Measurements from ENCODE around the gene NUP210L. TPM values are rescaled to one million over a fixed set of nuclear protein-coding genes. Genes with fewer than 3 reads are reported as not detected.

The NUP210L gene
- total and polyA plus RNA-seq, 9 of the 15 experiments (the other 6 are each of a cell fraction or from before 2014, with no cell fraction given): 0.01 to 0.04 TPM; not detected in 7

DNA sequence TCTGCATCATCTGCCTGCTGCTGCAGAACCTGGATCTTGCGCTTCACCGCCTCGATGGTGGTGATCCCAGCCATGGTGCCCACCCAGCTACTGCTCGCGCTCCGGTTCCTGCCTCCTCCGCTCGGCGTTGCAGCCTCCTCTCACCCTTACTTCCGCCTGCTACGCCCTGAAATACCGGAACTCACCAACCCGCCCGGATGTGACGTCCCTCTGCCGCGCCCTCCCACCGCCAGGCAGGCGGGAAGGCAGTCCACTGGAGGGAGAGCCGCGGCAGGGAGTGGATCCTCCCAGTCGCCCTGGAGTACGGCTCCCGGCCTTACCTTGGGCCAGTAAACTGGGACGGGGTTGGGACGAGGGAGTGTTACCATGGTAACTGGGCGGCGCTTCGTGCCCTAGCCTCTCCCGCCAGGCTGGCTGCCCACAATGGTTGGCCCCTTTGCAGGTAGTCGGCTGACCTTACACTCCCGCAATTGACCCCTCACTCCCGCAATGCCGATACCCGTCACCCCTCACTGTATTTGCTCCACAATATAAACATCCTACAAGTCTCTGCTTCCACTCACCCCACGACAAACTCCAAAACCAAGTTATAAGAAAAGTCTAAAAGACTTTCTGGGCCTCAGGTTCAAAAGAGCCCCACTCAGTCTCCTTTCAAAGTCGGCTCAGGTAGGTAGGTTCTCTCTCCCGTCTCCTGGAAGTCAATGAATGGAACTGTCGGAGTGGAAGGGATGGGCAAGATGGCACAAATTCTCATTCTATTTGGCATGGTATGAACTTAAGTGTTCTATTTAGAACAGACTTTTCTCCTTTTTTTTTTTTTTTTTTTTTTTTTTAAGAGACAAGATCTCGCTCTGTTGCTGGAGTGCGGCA, 28.4 kb upstream of the NUP210L start (continued):
- TF ChIP-seq, protein P1, sequence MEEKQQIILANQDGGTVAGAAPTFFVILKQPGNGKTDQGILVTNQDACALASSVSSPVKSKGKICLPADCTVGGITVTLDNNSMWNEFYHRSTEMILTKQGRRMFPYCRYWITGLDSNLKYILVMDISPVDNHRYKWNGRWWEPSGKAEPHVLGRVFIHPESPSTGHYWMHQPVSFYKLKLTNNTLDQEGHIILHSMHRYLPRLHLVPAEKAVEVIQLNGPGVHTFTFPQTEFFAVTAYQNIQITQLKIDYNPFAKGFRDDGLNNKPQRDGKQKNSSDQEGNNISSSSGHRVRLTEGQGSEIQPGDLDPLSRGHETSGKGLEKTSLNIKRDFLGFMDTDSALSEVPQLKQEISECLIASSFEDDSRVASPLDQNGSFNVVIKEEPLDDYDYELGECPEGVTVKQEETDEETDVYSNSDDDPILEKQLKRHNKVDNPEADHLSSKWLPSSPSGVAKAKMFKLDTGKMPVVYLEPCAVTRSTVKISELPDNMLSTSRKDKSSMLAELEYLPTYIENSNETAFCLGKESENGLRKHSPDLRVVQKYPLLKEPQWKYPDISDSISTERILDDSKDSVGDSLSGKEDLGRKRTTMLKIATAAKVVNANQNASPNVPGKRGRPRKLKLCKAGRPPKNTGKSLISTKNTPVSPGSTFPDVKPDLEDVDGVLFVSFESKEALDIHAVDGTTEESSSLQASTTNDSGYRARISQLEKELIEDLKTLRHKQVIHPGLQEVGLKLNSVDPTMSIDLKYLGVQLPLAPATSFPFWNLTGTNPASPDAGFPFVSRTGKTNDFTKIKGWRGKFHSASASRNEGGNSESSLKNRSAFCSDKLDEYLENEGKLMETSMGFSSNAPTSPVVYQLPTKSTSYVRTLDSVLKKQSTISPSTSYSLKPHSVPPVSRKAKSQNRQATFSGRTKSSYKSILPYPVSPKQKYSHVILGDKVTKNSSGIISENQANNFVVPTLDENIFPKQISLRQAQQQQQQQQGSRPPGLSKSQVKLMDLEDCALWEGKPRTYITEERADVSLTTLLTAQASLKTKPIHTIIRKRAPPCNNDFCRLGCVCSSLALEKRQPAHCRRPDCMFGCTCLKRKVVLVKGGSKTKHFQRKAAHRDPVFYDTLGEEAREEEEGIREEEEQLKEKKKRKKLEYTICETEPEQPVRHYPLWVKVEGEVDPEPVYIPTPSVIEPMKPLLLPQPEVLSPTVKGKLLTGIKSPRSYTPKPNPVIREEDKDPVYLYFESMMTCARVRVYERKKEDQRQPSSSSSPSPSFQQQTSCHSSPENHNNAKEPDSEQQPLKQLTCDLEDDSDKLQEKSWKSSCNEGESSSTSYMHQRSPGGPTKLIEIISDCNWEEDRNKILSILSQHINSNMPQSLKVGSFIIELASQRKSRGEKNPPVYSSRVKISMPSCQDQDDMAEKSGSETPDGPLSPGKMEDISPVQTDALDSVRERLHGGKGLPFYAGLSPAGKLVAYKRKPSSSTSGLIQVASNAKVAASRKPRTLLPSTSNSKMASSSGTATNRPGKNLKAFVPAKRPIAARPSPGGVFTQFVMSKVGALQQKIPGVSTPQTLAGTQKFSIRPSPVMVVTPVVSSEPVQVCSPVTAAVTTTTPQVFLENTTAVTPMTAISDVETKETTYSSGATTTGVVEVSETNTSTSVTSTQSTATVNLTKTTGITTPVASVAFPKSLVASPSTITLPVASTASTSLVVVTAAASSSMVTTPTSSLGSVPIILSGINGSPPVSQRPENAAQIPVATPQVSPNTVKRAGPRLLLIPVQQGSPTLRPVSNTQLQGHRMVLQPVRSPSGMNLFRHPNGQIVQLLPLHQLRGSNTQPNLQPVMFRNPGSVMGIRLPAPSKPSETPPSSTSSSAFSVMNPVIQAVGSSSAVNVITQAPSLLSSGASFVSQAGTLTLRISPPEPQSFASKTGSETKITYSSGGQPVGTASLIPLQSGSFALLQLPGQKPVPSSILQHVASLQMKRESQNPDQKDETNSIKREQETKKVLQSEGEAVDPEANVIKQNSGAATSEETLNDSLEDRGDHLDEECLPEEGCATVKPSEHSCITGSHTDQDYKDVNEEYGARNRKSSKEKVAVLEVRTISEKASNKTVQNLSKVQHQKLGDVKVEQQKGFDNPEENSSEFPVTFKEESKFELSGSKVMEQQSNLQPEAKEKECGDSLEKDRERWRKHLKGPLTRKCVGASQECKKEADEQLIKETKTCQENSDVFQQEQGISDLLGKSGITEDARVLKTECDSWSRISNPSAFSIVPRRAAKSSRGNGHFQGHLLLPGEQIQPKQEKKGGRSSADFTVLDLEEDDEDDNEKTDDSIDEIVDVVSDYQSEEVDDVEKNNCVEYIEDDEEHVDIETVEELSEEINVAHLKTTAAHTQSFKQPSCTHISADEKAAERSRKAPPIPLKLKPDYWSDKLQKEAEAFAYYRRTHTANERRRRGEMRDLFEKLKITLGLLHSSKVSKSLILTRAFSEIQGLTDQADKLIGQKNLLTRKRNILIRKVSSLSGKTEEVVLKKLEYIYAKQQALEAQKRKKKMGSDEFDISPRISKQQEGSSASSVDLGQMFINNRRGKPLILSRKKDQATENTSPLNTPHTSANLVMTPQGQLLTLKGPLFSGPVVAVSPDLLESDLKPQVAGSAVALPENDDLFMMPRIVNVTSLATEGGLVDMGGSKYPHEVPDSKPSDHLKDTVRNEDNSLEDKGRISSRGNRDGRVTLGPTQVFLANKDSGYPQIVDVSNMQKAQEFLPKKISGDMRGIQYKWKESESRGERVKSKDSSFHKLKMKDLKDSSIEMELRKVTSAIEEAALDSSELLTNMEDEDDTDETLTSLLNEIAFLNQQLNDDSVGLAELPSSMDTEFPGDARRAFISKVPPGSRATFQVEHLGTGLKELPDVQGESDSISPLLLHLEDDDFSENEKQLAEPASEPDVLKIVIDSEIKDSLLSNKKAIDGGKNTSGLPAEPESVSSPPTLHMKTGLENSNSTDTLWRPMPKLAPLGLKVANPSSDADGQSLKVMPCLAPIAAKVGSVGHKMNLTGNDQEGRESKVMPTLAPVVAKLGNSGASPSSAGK (IDR thresholded peaks at IDR 0.05): peak; percentile 80
- TF ChIP-seq ZNF263 (CRISPR knock-in tag; IDR thresholded peaks at IDR 0.05; ENCODE audit: borderline replicate concordance) (peak; percentile 77; the same call in 1 of the 2 replicates), MYNN (IDR thresholded peaks at IDR 0.05) (peak; percentile 48; the same call in 1 of the 2 replicates), MYNN (CRISPR knock-in tag; IDR thresholded peaks at IDR 0.05) (no peak), RFX5 (IDR thresholded peaks at IDR 0.05; ENCODE audit: low read depth, low read length) (no peak), ZEB2 (IDR thresholded peaks at IDR 0.05) (peak; percentile 64; the same call in 1 of the 2 replicates), LCOR (CRISPR knock-in tag; IDR thresholded peaks at IDR 0.05) (peak; percentile 24; the same call in 1 of the 2 replicates), ZNF584 (CRISPR knock-in tag; IDR thresholded peaks at IDR 0.05; ENCODE audit: low read depth) (no peak), CXXC5 (CRISPR knock-in tag; IDR thresholded peaks at IDR 0.05) (peak; percentile 75), TAF1 (IDR thresholded peaks at IDR 0.05; ENCODE audit: control insufficient read depth, extremely low read depth, insufficient read depth, low read length, severe bottlenecking) (peak; percentile 90), ELF4 (CRISPR knock-in tag; IDR thresholded peaks at IDR 0.05) (peak; percentile 77; the same call in 1 of the 2 replicates), ZNF780A (CRISPR knock-in tag; IDR thresholded peaks at IDR 0.05) (no peak), NELFE (IDR thresholded peaks at IDR 0.05; ENCODE audit: insufficient read depth, insufficient read length) (no peak)
- TF ChIP-seq, protein P2, sequence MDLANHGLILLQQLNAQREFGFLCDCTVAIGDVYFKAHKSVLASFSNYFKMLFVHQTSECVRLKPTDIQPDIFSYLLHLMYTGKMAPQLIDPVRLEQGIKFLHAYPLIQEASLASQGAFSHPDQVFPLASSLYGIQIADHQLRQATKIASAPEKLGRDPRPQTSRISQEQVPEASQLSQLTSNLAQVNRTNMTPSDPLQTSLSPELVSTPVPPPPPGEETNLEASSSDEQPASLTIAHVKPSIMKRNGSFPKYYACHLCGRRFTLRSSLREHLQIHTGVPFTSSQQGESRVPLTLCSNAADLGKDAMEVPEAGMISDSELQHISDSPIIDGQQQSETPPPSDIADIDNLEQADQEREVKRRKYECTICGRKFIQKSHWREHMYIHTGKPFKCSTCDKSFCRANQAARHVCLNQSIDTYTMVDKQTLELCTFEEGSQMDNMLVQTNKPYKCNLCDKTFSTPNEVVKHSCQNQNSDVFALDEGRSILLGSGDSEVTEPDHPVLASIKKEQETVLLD (IDR thresholded peaks at IDR 0.05): peak; percentile 40; the same call in 1 of the 2 replicates

All from K562 (cell line).